Measurements from ENCODE around the gene OPCML.
A peak's percentile ranks its signal among the peaks of the same experiment; 100 is the strongest.

The OPCML gene

DNA sequence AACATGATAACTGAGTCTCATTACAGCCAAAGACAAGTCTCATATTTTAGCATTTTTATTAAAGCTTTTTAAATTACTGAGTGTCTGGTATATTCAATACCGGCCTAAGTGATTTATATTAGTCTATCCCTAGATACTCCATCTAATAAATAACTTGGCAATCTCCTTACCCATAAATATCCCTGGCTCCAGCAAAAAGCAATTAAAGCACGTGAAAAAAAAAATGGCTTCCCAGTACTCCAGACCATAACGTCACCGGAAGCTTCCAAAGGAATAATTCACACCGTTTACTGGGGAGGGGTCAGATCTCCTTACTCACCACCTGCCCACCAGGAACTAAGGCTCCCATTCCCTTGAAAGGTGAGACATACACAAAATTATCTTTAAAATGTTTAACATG lies 988.3 kb downstream of the OPCML start:
- POLR2A ChIA-PET = no interaction called here
- DNase-seq (ENCODE audit: low read depth, low spot score) = no peak
- H3K4me3 ChIP-seq (ENCODE audit: low read depth, low read length) = no peak overlapping the region
- CTCF ChIA-PET = no interaction called here
- TF ChIP-seq, protein P1, sequence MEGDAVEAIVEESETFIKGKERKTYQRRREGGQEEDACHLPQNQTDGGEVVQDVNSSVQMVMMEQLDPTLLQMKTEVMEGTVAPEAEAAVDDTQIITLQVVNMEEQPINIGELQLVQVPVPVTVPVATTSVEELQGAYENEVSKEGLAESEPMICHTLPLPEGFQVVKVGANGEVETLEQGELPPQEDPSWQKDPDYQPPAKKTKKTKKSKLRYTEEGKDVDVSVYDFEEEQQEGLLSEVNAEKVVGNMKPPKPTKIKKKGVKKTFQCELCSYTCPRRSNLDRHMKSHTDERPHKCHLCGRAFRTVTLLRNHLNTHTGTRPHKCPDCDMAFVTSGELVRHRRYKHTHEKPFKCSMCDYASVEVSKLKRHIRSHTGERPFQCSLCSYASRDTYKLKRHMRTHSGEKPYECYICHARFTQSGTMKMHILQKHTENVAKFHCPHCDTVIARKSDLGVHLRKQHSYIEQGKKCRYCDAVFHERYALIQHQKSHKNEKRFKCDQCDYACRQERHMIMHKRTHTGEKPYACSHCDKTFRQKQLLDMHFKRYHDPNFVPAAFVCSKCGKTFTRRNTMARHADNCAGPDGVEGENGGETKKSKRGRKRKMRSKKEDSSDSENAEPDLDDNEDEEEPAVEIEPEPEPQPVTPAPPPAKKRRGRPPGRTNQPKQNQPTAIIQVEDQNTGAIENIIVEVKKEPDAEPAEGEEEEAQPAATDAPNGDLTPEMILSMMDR (IDR thresholded peaks at IDR 0.05; ENCODE audit: insufficient read depth, low read length, missing control alignments) = no peak

DNA sequence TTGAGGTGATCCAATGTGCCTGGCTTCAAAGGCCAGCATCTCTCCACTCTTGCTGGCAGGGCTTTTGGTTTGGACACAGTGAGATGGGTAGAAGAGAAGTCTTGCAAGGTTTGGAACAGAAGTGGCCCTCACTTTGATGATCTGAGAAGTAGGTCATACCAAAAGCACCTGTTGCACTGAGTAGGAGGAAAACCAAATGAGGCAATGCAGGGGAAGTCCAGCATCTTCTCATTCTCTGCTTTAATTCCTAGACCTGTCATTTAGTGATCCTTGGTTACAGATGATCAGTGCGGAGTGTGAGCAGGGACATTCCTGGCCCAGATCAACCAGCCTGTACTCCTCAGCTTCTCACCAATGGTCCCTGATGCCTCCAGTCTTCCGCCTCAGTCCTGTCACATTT lies 990.5 kb downstream of the OPCML start:
- CTCF ChIA-PET = interaction anchor here (1.8 kb wide), 1 partner anchor 18 kb away, joined by 4 read pairs; no protein-coding TSS in a partner anchor
- no peak overlapping the region for H3K4me3 ChIP-seq (ENCODE audit: low read depth, low read length)
- POLR2A ChIA-PET = no interaction called here
- TF ChIP-seq, protein P1 (IDR thresholded peaks at IDR 0.05; ENCODE audit: insufficient read depth, low read length, missing control alignments) = no peak
- no peak for DNase-seq (ENCODE audit: low read depth, low spot score)

DNA sequence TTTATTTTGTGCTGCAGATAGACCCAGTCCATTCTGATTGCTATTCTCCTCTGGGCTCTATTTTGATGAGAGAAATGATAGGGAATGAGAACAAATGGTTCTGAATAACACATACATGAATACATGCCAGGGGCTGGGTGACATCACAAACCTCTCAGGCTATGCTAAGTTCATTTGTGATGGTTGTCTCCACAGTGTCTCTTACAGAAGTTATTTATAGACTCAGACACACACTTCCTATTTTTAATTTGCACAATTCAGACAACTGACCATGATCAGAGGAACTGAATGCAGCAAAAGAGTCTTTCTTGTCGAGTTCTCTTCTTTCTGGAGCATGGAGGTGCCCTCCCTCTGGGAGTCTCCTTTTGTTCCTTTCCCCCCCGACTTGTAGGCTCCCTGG lies 991.7 kb downstream of the OPCML start:
- DNase-seq (ENCODE audit: low read depth, low spot score) = peak; percentile 7
- POLR2A ChIA-PET = no interaction called here
- TF ChIP-seq, protein P1 (IDR thresholded peaks at IDR 0.05; ENCODE audit: insufficient read depth, low read length, missing control alignments) = no peak

DNA sequence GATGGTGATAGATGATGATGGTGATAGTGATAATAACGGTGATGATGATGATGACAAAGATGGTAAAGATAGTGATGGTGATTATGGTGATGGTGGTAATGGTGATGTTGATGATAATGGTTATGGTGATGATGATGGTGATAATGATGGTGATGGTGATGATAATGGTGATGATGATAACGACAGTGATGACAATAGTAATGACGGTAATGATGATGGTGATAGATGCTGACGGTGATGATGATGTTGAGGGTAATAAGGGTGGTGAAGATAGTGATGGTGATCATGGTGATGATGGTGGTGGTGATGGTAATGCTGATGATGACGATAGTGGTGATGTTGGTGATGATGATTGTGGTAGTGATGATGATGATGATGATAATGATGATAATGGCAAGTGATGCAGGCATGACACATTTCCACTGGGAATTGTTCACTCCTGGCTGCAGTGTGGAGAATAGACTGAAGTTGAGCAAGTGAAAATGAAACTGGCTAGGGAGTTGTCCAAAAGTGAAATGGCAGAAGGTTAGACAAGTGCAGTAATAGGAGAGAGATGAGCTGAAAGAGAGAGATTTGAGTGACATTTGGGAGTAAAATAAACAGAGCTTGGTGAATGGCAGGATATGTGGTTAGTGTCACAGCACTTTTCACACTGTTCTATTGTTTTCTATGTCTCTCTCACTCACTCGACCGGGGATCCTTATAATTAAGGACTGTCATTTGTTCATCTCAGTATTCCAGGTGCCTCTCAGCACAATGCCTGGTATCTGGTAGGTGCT lies 992.5 kb downstream of the OPCML start:
- TF ChIP-seq, protein P1 (IDR thresholded peaks at IDR 0.05; ENCODE audit: insufficient read depth, low read length, missing control alignments) = no peak
- POLR2A ChIA-PET = no interaction called here
- H3K4me3 ChIP-seq (ENCODE audit: low read depth, low read length) = no peak overlapping the region
- CTCF ChIA-PET = no interaction called here
- no peak for DNase-seq (ENCODE audit: low read depth, low spot score)

More for the DNA sequence above, 991.7 kb downstream of the OPCML start:
- CTCF ChIA-PET = no interaction called here
- H3K4me3 ChIP-seq (ENCODE audit: low read depth, low read length) = no peak overlapping the region

DNA sequence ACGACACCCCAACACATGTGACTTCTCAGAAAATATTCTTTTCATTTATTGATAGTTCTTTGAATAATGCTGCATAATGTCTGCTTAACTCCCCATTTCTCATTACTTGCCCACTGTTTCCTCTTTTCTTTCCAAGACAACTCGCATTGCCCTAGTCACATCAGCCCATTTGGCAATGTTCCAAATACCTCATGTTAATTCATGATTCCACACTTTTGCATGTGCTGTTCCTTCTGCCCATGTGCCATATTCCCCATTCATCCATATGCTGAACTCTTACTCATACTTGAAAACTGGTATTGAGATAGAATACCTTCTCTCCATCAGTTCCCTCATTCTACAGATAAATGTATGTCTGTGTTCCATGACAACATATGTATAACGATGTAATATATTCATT lies 993.7 kb downstream of the OPCML start:
- no peak overlapping the region for H3K4me3 ChIP-seq (ENCODE audit: low read depth, low read length)
- DNase-seq (ENCODE audit: low read depth, low spot score) = no peak
- ChIA-PET CTCF (no interaction called here), POLR2A (no interaction called here)
- TF ChIP-seq, protein P1 (IDR thresholded peaks at IDR 0.05; ENCODE audit: insufficient read depth, low read length, missing control alignments) = no peak

DNA sequence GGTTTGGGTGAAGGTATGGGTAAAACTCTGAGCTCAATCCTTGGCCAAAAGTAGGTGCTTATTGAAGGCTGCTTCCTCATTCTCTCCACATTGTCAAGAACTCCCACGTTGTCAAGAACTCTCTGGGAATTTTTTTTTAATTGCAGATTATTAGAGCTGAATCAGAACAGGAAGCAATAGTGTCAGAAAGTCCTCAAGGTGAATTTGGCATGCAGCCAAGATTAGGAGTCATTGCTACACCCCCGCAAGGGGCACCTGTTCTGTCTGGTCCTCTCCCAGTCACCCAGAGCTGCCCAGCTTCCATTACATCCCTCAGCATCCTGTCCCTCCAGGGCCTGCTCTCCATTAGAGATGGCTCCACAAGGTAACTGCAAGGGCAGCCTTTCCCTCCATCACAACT lies 996.5 kb downstream of the OPCML start:
- ChIA-PET CTCF (interaction anchor here (1.2 kb wide), 1 partner anchor 406 kb away, joined by 4 read pairs; no protein-coding TSS in a partner anchor), POLR2A (no interaction called here)
- TF ChIP-seq, protein P1 (IDR thresholded peaks at IDR 0.05; ENCODE audit: insufficient read depth, low read length, missing control alignments) = no peak
- H3K4me3 ChIP-seq (ENCODE audit: low read depth, low read length) = no peak overlapping the region
- no peak for DNase-seq (ENCODE audit: low read depth, low spot score)
